Ecto neural progenitor cell (in vitro differentiated cells): ENCODE data around the gene APOBEC4.
A peak's percentile ranks its signal among the peaks of the same experiment; 100 is the strongest.

Experiments used
- DNase-seq: peaks from one replicate; pipeline ENCODE4 v3.0.0-alpha.2; 2018; ENCODE audit warnings: low spot score

Gene APOBEC4

DNA sequence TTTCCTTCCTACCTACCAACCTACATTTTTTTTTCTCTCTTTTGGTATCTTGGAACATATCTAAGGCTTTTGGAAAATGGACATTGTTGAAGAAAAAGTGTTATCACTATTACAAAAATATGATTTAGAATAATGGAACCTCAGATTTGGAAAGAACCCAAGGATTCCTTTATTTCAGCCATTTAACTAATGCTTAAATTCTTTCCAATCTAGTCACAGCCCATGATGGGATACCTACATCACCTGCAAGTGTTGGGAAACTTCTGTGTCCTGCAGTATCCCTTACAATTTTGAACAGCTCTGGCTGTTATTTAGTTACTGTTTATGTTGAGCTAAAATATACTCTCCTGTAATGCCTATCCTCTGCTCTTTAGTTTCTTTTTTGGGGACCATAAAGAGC lies 22.3 kb upstream of the APOBEC4 start:
- DNase-seq = no peak

DNA sequence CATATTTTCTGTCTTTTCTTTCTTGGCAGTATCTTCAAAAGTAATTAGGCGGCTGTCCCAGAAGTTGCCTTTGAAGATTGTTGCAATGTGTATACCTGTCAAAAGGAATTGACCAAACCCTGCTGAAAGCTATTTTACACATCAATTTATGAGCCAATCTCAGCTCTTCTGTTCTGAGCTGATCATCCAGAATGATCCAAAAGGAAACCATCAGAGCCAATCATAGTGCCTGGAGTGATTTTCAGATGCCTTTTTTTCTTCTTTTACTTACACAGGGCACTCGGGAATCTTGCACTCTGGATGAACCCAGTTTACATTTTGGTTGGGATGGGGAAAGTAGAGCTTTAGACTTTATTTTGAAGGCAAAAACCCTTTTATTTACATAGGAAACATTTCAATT lies 21.8 kb upstream of the APOBEC4 start:
- no peak for DNase-seq

DNA sequence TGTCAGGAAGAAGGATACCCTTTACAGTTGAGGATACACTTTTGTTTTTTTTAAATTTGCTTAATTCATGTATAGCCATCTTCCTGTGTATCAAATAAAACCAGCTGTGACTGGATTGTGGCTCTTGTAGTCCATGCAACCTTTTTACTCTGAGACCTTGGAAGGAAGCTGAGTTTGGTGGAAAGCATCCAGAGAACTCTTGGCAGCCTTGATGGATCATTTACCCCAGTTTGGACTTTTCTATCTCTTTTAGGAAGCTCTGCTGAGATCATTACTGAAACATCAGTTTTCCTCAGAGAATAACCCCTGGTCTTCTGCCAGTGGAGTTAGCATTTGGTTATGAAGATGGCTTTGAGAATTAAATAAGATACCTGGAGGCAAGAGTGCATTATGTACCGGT lies 21.2 kb upstream of the APOBEC4 start:
- no peak for DNase-seq

DNA sequence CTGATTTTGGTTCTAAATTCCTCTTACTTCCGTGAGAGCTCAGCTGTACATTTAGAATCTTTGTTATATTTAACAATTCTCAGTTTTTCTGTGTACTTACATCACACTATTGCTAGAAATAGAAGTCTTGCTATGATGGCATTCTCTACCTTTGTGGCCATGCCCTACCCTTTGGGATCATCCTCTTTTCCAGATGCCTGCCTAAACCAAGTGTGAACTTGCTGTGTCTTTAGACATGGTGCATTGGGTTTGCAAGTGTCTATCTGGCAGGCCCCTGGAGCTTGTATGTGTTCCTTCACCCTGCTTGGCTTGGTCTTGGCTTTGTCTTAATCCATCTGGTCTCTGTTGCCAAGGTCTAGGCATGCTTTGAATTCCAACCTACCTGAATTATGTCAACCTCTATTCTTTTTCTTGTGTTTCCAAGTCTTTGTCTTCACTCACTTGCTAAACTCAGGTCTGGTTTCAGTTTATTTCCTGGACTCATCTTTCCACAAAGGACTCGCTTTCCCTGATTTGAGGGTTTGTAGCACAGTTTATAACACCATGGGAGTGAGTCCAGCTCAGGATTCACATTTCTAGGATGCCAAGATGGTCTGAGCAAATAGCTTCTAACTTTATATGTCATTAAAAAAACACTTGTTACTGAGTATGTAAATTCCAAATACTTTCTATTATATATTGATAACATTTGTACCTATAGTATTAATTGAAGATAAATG lies 20.6 kb upstream of the APOBEC4 start:
- DNase-seq = no peak

- no peak for DNase-seq
Observed at GRCh38 chr1:183670169-183670568, 17.1 kb upstream of the APOBEC4 start.

DNA sequence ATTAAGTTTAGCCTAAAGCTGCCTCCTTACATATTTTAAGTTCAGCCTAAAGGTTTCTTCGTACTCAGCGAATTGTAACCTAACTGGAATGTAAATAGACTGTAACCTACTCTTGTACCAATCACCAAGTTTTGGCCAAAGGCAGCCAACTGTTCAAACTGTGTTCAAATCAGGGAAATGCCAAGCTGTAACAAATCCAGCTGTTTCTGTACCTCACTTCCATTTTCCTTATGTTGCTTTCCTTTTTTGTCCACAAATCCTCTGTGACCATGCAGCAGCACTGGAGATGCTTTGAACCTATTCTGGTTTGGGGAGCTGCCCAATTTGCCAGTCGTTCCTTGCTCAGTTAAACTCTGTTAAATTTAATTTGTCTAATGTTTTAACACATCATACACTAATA lies 3.2 kb upstream of the APOBEC4 start:
- no peak for DNase-seq

- DNase-seq = peak; percentile 75
Observed at GRCh38 chr1:183655562-183656075, 2.5 kb upstream of the APOBEC4 start.

DNA sequence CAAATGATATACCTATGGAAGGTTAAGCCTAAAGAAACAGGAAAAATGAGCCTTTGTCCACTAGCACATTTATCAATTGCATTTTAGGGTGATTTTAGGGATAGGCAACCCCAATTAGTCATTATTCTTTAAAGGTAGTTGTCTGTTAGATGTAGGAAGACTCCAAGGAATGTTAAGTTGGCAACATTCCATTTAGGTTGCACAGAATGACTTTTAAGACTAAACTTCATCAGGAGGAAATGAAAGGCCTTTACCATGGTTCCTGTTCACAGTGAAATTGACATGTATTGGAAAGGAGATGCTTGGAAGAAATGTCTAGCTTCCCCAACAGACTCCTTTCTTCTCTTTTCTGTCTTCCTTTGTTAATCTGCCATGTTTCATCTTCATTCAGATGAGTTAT lies 1.6 kb upstream of the APOBEC4 start:
- no peak for DNase-seq

DNA sequence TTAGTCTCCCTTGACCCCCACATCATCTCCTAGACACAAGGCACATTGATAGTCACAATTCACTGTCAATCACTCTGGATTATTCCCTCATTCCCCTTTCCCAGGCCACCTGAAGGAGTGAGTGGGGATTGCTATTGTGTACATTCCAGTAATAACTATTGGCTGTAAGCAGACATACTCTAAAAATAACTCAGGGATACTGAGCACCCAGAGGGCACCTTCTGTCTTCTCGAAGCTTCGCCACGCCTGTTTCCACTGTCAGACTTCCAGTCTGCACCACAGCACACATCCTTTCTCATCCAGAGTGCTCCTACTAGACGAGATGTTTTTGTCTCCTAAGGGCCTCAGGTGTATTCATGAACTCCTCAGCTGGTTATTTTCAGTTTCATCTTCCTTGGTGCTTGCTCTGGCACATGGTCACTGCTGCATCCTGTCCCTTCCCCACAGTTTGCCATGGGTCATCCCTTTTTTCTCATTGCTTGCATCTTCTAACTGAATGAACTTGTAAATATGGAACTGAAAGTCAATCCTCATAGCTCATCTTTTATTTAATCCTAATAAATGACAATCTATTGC lies 848 bp upstream of the APOBEC4 start:
- DNase-seq = no peak

- no peak for DNase-seq
Observed at GRCh38 chr1:183653462-183653794, 312 bp upstream of the APOBEC4 start.

DNA sequence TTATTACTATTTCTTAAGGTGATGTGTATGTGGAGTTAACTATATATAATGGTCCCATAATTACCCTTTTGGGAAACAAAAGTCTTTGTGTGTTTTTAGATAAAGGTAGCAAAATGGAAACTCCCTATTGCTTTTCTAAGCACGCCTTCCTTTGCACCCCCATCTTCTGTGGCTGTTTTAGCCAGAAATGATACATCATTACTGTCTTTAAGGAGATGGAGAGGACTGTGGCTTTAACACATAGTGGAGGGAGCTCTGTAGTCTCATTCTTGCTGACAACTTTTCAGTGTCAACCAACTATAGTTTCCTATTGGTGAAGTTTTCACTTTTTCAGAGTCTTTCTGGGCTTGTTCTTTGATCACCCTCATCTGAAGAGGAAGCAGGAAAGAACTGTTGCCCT lies 1.0 kb downstream of the APOBEC4 start:
- DNase-seq = no peak

GRCh38 chr1:183651612-183652011 lies 1.5 kb downstream of the APOBEC4 start:
- DNase-seq = no peak

DNA sequence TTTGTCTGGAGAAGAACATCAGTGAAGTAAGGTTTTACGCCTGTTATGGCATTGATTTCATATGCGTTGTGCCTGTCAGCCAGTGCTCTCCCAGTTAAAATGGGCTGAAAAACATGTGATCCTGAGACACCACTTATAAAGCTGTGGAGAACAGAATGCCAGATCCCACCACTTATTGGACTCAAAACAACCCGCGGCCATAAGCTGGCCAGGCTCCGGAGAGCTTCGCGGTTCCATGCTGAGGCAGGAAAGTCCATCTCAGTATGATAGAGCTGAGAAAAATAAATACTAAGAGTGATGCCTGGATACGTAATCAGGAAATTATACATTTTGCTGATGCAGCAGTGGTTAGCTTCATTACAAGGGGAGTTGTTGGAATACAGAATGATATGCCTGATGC lies 5.1 kb downstream of the APOBEC4 start:
- DNase-seq = no peak

GRCh38 chr1:183646776-183647175 lies 6.3 kb downstream of the APOBEC4 start:
- no peak for DNase-seq

DNA sequence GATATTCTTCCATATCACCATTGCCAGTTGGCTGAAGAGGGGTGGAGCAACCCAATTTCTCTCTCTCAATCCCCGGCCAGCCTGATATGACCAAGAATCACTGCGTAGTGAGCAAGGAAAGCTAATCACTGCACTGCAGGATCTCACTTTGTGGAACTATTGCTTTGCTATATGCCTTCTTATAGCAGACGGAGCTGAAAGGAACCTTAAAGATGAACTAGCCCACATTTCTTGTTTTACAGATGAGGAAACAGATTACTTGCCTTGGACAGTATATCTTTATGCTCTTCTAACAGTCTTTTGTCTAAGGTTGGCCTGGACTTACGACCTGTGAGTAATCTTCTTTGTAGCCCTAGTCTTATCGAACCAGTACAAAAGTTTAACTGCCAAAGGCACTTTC lies 7.6 kb downstream of the APOBEC4 start:
- no peak for DNase-seq

DNA sequence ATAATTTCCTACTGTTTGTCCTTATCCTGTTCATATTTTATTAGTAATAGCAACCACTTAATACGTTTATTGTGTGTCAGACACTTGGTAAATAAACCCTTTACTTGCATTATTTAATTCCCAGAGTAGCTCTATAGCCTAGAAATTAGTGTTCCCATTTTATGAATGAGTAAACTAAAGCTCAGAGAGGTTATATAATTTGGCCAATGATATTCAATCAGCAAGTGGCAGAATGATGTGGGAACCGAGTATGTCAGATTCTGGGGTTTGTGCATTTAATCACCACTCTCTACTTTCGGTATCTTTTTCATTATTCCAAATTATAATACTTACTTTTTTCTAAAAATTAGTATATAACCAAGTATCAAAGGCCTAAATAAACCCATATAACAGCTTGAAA lies 10.9 kb downstream of the APOBEC4 start:
- no peak for DNase-seq

- no peak for DNase-seq
Observed at GRCh38 chr1:183640193-183640592, 12.9 kb downstream of the APOBEC4 start.

GRCh38 chr1:183638649-183639387 lies 14.3 kb downstream of the APOBEC4 start:
- DNase-seq = no peak

GRCh38 chr1:183636783-183637182 lies 16.3 kb downstream of the APOBEC4 start:
- no peak for DNase-seq

- no peak for DNase-seq
Observed at GRCh38 chr1:183636334-183636682, 16.8 kb downstream of the APOBEC4 start.

DNA sequence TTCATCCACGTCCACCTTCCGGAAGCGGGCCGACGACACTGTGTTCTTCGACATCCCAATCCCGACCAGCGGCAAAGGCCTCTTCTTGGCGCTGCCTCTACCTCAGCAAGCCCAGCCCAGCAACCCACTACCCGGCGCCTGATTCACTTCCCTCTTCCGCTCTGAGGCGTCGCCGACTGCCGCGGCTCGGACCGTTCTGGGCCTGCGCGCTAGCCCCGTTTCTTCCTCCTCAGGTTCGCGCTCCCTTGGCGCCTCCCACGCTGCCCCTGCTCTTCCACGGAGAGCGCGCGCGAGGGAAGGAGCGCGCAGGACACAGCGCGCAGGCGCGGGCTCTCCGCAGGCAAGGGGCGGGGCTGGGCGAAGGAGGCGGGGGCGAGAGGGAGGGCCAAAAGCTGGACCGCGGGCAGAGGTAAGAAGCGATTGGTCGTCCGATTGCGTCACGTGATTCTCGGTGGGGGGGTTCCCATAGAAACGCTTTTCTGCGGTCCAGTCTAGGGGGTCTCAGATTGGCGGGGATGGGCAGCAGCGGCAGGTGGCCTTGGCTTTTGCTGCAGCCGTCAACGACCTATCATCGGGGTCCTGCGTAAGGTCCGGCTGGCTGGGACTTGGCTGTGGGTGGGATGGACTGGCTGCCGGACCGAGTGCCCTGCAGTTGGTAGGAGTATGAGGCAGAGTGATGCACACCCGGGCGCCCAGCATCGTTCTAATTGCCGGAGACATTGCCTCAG lies 17.3 kb downstream of the APOBEC4 start, which contains the start of gene ARPC5:
ARPC5 (minus strand) TSS at position 178 of the 728 bp plus-strand sequence; CDS start at position 54, 124 bp downstream.
- DNase-seq = peak; percentile 98

DNA sequence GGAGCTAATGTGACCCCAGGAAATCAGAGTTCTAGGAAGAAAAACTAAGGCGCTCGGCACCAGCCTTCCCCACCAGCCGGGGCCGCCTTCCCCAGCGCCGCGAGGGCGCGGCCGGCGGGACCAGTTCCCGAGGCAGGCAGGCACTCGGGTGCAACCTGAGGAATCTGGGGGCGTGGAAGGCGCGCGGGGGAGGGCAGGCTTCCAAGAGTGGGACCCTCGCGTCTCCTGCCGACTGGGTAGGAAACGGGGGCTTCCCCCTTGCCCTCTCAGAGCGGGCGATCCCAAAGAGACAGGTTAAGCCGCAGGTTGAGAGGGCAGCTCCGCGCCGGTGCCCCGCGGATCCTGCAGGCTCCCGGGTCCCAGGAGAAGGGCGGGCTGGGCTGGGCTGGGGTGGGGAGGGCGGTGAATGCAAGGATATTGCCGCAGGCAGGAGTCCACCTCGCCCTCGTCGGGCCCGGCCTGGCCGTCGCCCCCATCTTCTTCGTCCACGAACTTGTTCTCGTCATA lies 18.0 kb downstream of the APOBEC4 start:
- no peak for DNase-seq
